Measurements from ENCODE around the gene TMEM61.
"Not testable (repeated sequence)": the region's sequence is repeated elsewhere in the genome, so short reads cannot be mapped to it uniquely, and the experiment has no call there.

The TMEM61 gene

GRCh38 chr1:54980528-54981241, at the start of gene TMEM61:
Gene TMEM61, plus strand, starts transcription at chr1:54980628. Its CDS starts 438 bp downstream, at chr1:54981066.
- no peak for DNase-seq

GRCh38 chr1:54931275-54931840, 49.1 kb upstream of the TMEM61 start:
- DNase-seq, result no peak

- not testable (repeated sequence) for DNase-seq
These were observed 46.3 kb upstream of the TMEM61 start for GRCh38 chr1:54934081-54934480.

GRCh38 chr1:54934869-54935268, 45.6 kb upstream of the TMEM61 start:
- DNase-seq, result no peak

GRCh38 chr1:54936791-54937190, 43.6 kb upstream of the TMEM61 start:
- no peak for DNase-seq

GRCh38 chr1:54937469-54937868, 43.0 kb upstream of the TMEM61 start:
- DNase-seq, result no peak

- not testable (repeated sequence) for DNase-seq
These were observed 41.5 kb upstream of the TMEM61 start for GRCh38 chr1:54938955-54939354.

- no peak for DNase-seq
These were observed 40.4 kb upstream of the TMEM61 start for GRCh38 chr1:54940042-54940441.

- no peak for DNase-seq
These were observed 37.5 kb upstream of the TMEM61 start for GRCh38 chr1:54942976-54943375.

- peak; percentile 43 for DNase-seq
These were observed 35.6 kb upstream of the TMEM61 start for GRCh38 chr1:54944610-54945392.

GRCh38 chr1:54945393-54945936, 35.0 kb upstream of the TMEM61 start:
- DNase-seq, result no peak

GRCh38 chr1:54947540-54947939, 32.9 kb upstream of the TMEM61 start:
- DNase-seq, result no peak

- DNase-seq, result no peak
These were observed 31.4 kb upstream of the TMEM61 start for GRCh38 chr1:54949053-54949452.

GRCh38 chr1:54950006-54950368, 30.4 kb upstream of the TMEM61 start:
- DNase-seq, result no peak

- DNase-seq, result peak; percentile 44
These were observed 29.9 kb upstream of the TMEM61 start for GRCh38 chr1:54950369-54951163.

- DNase-seq, result no peak
These were observed 28.6 kb upstream of the TMEM61 start for GRCh38 chr1:54951810-54952226.

- no peak for DNase-seq
These were observed 27.3 kb upstream of the TMEM61 start for GRCh38 chr1:54952950-54953718.

GRCh38 chr1:54953846-54954245, 26.6 kb upstream of the TMEM61 start:
- no peak for DNase-seq

GRCh38 chr1:54955359-54955758, 25.1 kb upstream of the TMEM61 start:
- no peak for DNase-seq

- no peak for DNase-seq
These were observed 23.7 kb upstream of the TMEM61 start for GRCh38 chr1:54956726-54957125.

GRCh38 chr1:54959241-54959640, 21.2 kb upstream of the TMEM61 start:
- no peak for DNase-seq
